ENCODE data around the gene CELF2.
A peak's percentile ranks its signal among the peaks of the same experiment; 100 is the strongest.

Gene CELF2

DNA sequence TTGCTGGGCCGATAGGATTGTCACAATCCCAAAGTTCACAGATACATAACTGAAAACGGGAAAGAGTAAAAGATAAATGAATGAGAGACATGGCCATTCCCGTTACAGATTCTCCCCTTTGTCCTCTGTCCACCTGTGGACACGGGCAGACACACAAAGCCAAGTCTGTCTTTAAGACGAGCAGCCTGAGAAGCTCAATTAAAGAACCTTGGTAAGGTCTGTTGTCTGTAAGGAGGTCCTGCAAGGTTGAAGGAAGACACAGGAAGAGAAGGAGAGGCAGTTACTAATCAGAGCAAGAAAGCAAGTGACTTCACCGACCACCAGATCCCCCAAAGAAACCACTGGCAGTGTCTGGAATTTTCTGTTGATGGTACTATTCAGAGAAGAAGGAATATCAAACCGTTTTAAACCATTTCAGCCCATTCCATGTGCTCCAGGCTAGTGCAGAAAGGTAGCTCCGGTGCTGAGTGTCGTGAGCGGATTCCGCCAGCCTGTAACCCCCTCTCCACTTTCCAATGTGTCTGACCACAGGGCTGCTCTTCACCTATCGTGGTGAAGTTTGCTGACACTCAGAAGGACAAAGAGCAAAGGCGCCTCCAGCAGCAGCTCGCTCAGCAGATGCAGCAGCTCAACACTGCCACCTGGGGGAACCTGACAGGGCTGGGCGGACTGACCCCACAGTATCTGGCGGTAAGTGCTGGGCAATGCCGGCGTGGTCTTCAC lies 252.6 kb downstream of the CELF2 start:
- no peak overlapping the region for H3K27ac ChIP-seq (ENCODE audit: extremely low read depth, low read depth, low read length)
- ChIA-PET CTCF (interaction anchor here (0.5 to 2.3 kb wide), 24 partner anchors 8 to 1927 kb away, joined by 3 to 9 read pairs (median 3); no protein-coding TSS in a partner anchor), POLR2A (no interaction called here)
- TF ChIP-seq ZNF2 (tag by site-specific recombination; IDR thresholded peaks at IDR 0.05): peak; percentile 77; the same call in 1 of the 2 replicates
- TF ChIP-seq ZSCAN30 (tag by site-specific recombination; IDR thresholded peaks at IDR 0.05): peak; percentile 70
- peak; percentile 75 for TF ChIP-seq ZNF660 (tag by site-specific recombination; IDR thresholded peaks at IDR 0.05)
- TF ChIP-seq KLF16 (tag by site-specific recombination; IDR thresholded peaks at IDR 0.05): no peak
- TF ChIP-seq, protein P1, sequence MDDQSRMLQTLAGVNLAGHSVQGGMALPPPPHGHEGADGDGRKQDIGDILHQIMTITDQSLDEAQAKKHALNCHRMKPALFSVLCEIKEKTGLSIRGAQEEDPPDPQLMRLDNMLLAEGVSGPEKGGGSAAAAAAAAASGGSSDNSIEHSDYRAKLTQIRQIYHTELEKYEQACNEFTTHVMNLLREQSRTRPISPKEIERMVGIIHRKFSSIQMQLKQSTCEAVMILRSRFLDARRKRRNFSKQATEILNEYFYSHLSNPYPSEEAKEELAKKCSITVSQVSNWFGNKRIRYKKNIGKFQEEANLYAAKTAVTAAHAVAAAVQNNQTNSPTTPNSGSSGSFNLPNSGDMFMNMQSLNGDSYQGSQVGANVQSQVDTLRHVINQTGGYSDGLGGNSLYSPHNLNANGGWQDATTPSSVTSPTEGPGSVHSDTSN (CRISPR knock-in tag; IDR thresholded peaks at IDR 0.05): peak; percentile 67; the same call in 1 of the 2 replicates
- TF ChIP-seq ZNF654 (tag by site-specific recombination; IDR thresholded peaks at IDR 0.05; ENCODE audit: low read depth): peak; percentile 84
- TF ChIP-seq KLF10 (tag by site-specific recombination; IDR thresholded peaks at IDR 0.05): no peak
- no peak for TF ChIP-seq AEBP2 (tag by site-specific recombination; IDR thresholded peaks at IDR 0.05; ENCODE audit: borderline replicate concordance)
- 0 out of 2 replicates have a peak, but pooled peaks have one; percentile 15 for TF ChIP-seq ZNF600 (tag by site-specific recombination; IDR thresholded peaks at IDR 0.05)
- no peaks in the 10 kb centered on the region for H3K9me3 ChIP-seq (ENCODE audit: control insufficient read depth, insufficient read depth, low read depth, low read length)
- H3K4me1 ChIP-seq (ENCODE audit: control insufficient read depth, insufficient read depth, low read length): no peaks in the 10 kb centered on the region
- H3K36me3 ChIP-seq (ENCODE audit: control insufficient read depth in 2 of 2, insufficient read depth in 1 of 2, low read length in 2 of 2): peaks cover 0 to 19% of the 10 kb centered on the region in 2 experiments; a peak in 1 of 3 replicates
- H3K4me3 ChIP-seq (ENCODE audit: low read depth, low read length): no peak overlapping the region

- Histone ChIP-seq H3K27ac (ENCODE audit: extremely low read depth, low read depth, low read length) (no peak overlapping the region), H3K36me3 (ENCODE audit: control insufficient read depth in 2 of 2, insufficient read depth in 1 of 2, low read length in 2 of 2) (peaks cover 0 to 19% of the 10 kb centered on the region in 2 experiments; a peak in 1 of 3 replicates), H3K4me3 (ENCODE audit: low read depth, low read length) (no peak overlapping the region), H3K9me3 (ENCODE audit: control insufficient read depth, insufficient read depth, low read depth, low read length) (no peaks in the 10 kb centered on the region), H3K4me1 (ENCODE audit: control insufficient read depth, insufficient read depth, low read length) (no peaks in the 10 kb centered on the region)
- CTCF ChIA-PET: interaction anchor here (0.6 to 2.3 kb wide), 16 partner anchors 8 to 1928 kb away, joined by 3 to 9 read pairs (median 3); no protein-coding TSS in a partner anchor
- POLR2A ChIA-PET: no interaction called here
- TF ChIP-seq ZNF585B (tag by site-specific recombination; IDR thresholded peaks at IDR 0.05) (no peak), ZBTB48 (tag by site-specific recombination; IDR thresholded peaks at IDR 0.05) (no peak)
These were observed 253.1 kb downstream of the CELF2 start for GRCh38 chr10:11270858-11271179.

- Histone ChIP-seq H3K27ac (ENCODE audit: extremely low read depth, low read depth, low read length) (no peak overlapping the region), H3K4me1 (ENCODE audit: control insufficient read depth, insufficient read depth, low read length) (no peaks in the 10 kb centered on the region), H3K36me3 (ENCODE audit: control insufficient read depth in 2 of 2, insufficient read depth in 1 of 2, low read length in 2 of 2) (peaks cover 0 to 19% of the 10 kb centered on the region in 2 experiments; a peak in 1 of 3 replicates), H3K9me3 (ENCODE audit: control insufficient read depth, insufficient read depth, low read depth, low read length) (no peaks in the 10 kb centered on the region), H3K4me3 (ENCODE audit: low read depth, low read length) (no peak overlapping the region)
- POLR2A ChIA-PET: no interaction called here
- CTCF ChIA-PET: interaction anchor here (0.5 kb wide), 1 partner anchor 52 kb away, joined by 3 read pairs; no protein-coding TSS in a partner anchor
- TF ChIP-seq, protein P2, sequence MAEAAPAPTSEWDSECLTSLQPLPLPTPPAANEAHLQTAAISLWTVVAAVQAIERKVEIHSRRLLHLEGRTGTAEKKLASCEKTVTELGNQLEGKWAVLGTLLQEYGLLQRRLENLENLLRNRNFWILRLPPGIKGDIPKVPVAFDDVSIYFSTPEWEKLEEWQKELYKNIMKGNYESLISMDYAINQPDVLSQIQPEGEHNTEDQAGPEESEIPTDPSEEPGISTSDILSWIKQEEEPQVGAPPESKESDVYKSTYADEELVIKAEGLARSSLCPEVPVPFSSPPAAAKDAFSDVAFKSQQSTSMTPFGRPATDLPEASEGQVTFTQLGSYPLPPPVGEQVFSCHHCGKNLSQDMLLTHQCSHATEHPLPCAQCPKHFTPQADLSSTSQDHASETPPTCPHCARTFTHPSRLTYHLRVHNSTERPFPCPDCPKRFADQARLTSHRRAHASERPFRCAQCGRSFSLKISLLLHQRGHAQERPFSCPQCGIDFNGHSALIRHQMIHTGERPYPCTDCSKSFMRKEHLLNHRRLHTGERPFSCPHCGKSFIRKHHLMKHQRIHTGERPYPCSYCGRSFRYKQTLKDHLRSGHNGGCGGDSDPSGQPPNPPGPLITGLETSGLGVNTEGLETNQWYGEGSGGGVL (tag by site-specific recombination; IDR thresholded peaks at IDR 0.05): no peak
- TF ChIP-seq ZNF341 (tag by site-specific recombination; IDR thresholded peaks at IDR 0.05; ENCODE audit: low read depth) (no peak), ZNF768 (tag by site-specific recombination; IDR thresholded peaks at IDR 0.05) (no peak), ZSCAN23 (tag by site-specific recombination; IDR thresholded peaks at IDR 0.05) (no peak)
These were observed 255.3 kb downstream of the CELF2 start for GRCh38 chr10:11272915-11273389.
